RKO (cell line): Measurements from ENCODE around the gene MAP3K20.
A peak's percentile ranks its signal among the peaks of the same experiment; 100 is the strongest.
"Not testable (repeated sequence)": the region's sequence is repeated elsewhere in the genome, so short reads cannot be mapped to it uniquely, and the experiment has no call there.

Source experiments
- DNase-seq: peaks from one replicate; pipeline ENCODE4 v3.0.0-alpha.2; 2016; ENCODE audit warnings: low spot score

Gene MAP3K20

GRCh38 chr2:173205375-173205774 lies 129.7 kb downstream of the MAP3K20 start:
- DNase-seq = no peak

DNA sequence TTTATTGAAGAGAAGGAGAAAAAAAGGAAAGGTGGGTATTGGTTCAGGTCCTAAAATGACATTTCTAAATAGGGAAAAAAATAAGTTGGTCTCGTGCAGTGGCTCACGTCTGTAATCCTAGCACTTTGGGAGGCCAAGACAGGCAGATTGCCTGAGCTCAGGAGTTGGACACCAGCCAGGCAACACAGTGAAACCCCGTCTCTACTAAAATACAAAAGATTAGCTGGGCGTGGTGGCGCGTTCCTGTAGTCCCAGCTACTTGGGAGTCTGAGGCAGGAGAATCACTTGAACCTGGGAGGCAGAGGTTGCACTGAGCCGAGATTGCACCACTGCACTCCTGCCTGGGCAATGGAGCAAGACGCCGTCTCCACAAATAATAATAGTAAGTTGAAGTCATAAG lies 131.5 kb downstream of the MAP3K20 start:
- not testable (repeated sequence) for DNase-seq

DNA sequence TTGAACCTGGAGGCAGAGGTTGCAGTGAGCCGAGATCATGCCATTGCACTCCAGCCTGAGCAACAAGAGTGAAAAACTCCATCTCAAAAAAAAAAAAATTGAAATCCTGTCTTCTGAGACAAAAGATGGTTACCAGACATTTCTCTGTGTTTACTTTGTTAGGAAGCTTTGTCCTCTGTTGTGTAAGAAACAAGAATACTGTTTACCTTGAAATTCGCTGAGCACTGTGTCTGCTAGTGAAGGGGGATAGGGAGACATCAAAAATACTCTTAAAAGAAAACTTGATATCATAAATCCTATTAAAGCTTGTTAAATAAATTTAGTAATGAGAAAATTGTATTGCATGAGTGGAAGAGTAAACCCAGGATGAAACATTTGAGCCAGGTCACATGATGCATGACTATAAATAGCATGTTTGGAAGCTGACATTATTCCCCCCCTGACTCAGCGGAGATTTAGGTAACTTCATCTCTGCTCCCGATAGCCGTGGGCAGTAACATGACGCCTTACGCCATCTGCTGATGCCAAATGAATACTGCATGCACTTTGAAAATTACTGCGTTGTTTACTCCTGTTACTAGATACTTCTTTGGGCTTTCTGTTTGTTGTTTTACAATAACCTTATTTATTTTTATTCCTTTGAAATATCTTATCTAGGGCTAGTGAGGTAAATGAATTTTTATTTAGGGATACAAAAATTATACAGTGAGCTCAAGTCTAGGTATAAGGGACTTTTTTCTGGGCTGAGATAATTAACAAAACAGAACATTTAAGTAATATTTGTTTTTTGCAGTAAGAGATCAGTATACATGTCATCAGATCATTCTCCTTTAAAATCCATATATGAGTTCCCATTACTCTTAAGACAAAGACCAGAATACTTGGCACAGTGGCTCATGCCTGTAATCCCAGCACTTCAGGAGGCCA lies 134.9 kb downstream of the MAP3K20 start:
- peak; percentile 95 for DNase-seq

DNA sequence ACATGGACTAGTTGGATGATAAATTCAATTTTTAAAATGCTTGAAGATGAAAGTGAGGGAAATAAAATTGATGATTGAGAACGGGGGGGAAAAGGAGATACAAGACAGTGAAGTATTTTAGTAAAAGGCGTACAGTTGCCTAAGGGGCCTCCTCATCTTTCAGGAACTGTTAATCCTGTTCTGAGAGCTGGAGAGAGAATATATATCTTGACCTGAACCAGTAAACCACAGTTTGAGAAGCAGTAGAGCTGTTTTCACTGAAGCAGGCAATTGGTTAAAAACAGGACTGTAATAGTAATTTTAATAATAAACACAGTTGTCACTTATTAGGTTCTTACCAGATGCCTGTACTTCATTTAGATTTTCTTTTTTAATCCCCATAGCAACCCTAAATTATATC lies 137.5 kb downstream of the MAP3K20 start:
- DNase-seq = no peak

- no peak for DNase-seq
These were observed 138.6 kb downstream of the MAP3K20 start for GRCh38 chr2:173214213-173214612.

- DNase-seq = no peak
These were observed 139.7 kb downstream of the MAP3K20 start for GRCh38 chr2:173215316-173215715.

- DNase-seq = no peak
These were observed 140.4 kb downstream of the MAP3K20 start for GRCh38 chr2:173216051-173216450.

- no peak for DNase-seq
These were observed 141.0 kb downstream of the MAP3K20 start for GRCh38 chr2:173216668-173217067.

GRCh38 chr2:173217116-173217840 lies 141.6 kb downstream of the MAP3K20 start:
- DNase-seq = peak; percentile 37

DNA sequence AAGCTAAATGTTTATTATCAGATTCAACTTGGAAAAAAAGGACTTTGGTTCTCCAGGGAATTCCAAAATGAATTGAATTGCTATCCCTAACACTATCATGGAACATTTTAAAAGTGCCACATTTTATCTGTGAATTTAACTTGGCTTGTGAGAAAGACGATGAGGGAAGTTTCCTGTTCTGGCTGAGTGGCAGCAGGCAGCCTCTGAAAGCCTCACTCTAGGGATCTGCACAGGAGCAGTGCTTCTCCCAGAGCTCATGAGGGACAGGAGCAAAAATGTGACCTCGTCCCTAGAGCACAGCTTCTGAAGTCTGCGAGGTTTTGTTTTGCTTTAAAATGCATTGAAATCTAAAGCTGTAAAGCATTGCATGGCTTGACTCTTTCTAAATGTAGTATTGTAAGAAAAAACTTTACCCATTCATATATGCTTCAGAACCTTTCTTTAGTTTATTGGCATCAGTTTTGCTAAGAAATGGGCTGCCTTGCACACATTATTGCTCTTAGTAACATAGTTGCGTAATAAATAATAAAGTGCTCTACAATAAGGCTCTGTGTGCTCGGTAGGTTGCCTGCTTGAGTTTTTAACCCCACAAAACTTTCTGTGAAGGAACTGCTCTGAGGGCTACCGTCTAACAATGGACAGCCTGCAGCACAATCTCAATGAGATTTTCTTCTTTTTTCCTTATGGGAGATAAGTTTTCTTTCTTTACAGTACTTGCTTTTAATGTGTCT lies 142.8 kb downstream of the MAP3K20 start:
- DNase-seq = no peak

GRCh38 chr2:173221132-173221695 lies 145.6 kb downstream of the MAP3K20 start:
- no peak for DNase-seq

GRCh38 chr2:173221937-173222594 lies 146.4 kb downstream of the MAP3K20 start:
- DNase-seq = no peak

GRCh38 chr2:173223871-173224270 lies 148.2 kb downstream of the MAP3K20 start:
- no peak for DNase-seq

- no peak for DNase-seq
These were observed 151.5 kb downstream of the MAP3K20 start for GRCh38 chr2:173226899-173227698.

- DNase-seq = no peak
These were observed 153.4 kb downstream of the MAP3K20 start for GRCh38 chr2:173229086-173229485.

- no peak for DNase-seq
These were observed 154.5 kb downstream of the MAP3K20 start for GRCh38 chr2:173230181-173230580.

- DNase-seq = no peak
These were observed 155.4 kb downstream of the MAP3K20 start for GRCh38 chr2:173231042-173231441.

GRCh38 chr2:173231465-173231864 lies 155.8 kb downstream of the MAP3K20 start:
- no peak for DNase-seq

- DNase-seq = no peak
These were observed 157.5 kb downstream of the MAP3K20 start for GRCh38 chr2:173232956-173233744.
